HL-60 (cell line): ENCODE measurements around the gene NCOR2.

Source experiments
- CTCF ChIP-seq: IDR thresholded peaks from one replicate; pipeline ENCODE4 v1.5.1; 2011; ENCODE audit warnings: low read length, control low read depth, inconsistent platforms; ENCODE audit not compliant: insufficient read depth
- POLR2AphosphoS5 ChIP-seq: IDR thresholded peaks from 2 replicates; pipeline ENCODE4 v1.6.1; 2012; ENCODE audit warnings: low read depth

GRCh38 chr12:124613151-124613585 is 45.8 kb upstream of the NCOR2 start:
- TF ChIP-seq POLR2AphosphoS5 (no peak), CTCF (no peak)
